Measurements from ENCODE around the gene PNPLA1.
A peak's percentile ranks its signal among the peaks of the same experiment; 100 is the strongest.

Gene PNPLA1

DNA sequence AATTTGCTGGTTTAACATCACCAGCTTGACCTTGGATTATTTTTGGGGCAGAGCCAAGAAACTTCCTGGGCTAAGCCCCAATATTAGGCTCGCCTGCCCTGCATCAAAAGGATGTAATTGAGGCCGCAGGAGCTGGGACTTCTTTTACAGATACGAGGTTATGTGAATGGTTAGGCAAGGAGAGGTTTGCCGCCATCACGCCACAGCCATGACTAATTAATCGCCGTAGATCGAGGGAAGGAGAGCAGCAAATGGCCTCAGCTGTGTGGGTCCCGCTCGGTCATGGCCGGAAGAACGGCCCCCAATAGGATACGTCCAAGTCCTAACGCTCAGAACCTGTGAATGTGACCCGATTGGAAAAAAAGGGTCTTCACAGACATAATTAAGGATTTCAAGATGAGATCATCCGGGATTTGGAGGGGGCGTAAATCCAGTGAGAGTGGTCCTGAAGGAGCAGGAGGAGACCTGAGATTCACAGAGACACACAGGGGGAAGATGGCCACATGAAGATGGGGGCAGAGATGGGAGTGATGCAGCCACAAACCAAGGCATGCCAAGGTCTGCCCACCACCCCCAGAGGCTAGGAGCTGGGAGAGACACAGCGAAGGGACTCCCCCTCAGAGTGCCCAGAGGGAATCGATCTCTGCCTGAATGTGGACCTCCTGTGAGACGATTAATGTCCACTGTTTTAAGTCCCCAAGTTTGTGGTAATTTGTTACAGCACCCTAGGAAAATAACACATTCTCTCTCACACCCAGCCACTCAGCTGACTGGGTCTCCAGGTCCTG is 76.8 kb downstream of the PNPLA1 start:
- no peak for DNase-seq (ENCODE audit: insufficient read length, low spot score)
- TF ChIP-seq TAF1 (IDR thresholded peaks at IDR 0.05; ENCODE audit: low read depth, low read length) (no peak), PAX5 (IDR thresholded peaks at IDR 0.05; ENCODE audit: insufficient read depth, low read length, severe bottlenecking) (no peak), POLR2A (IDR thresholded peaks at IDR 0.05; ENCODE audit: low read depth, low read length) (no peak), POU2F2 (IDR thresholded peaks at IDR 0.05; ENCODE audit: low read depth, low read length) (no peak), SPI1 (IDR thresholded peaks at IDR 0.05; ENCODE audit: low read depth, low read length) (no peak), POLR2AphosphoS5 (IDR thresholded peaks at IDR 0.05; ENCODE audit: low read depth, low read length) (no peak)
- no peak for FAIRE-seq

DNA sequence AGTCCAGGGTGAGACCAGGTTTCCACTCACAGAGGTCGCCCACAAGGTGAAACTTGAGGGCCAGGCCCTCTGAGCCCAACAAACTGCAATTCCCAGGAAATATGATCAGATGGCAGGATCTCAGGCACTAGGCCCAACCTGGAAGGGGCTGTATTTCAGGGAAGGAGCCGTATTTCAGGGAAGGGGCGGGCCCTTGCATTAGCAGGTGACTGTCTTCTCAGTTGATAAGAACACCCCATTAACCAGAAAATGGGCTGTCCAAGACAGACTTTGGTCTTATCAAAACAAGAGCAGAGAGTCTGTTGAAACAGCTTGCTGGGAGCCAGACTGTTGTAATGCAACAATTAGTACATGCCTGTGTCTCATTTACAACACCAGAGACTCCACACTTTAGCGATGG is 77.8 kb downstream of the PNPLA1 start:
- FAIRE-seq (no peak), DNase-seq (ENCODE audit: insufficient read length, low spot score) (no peak)

DNA sequence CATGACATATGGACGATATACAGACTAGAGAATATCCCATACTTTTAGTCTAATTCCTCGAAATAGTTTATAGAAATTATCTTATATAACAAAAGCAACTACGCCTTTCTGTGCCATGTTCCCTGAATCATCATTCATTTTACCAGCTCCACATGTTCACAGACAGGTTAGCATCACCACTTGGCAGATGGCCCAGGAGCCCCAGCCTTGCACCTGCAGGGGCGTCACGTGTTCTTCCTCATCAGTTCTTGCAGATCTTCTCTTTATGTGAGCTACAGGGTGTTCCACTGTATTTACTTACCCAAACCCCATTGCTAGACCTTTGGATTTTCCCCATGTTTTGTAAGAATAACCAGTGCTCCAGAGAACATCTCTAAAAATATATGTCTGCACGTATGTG is 79.4 kb downstream of the PNPLA1 start:
- FAIRE-seq (peak; percentile 61), DNase-seq (ENCODE audit: insufficient read length, low spot score) (no peak)
- no peak for TF ChIP-seq POLR2AphosphoS5 (IDR thresholded peaks at IDR 0.05; ENCODE audit: low read depth, low read length)
- no peak for TF ChIP-seq PAX5 (IDR thresholded peaks at IDR 0.05; ENCODE audit: insufficient read depth, low read length, severe bottlenecking)
- TF ChIP-seq POLR2A (IDR thresholded peaks at IDR 0.05; ENCODE audit: low read depth, low read length) = no peak
- no peak for TF ChIP-seq POU2F2 (IDR thresholded peaks at IDR 0.05; ENCODE audit: low read depth, low read length)
- TF ChIP-seq SPI1 (IDR thresholded peaks at IDR 0.05; ENCODE audit: low read depth, low read length) = no peak

More for the DNA sequence above, 77.8 kb downstream of the PNPLA1 start:
- TF ChIP-seq SPI1 (IDR thresholded peaks at IDR 0.05; ENCODE audit: low read depth, low read length) (no peak), POLR2A (IDR thresholded peaks at IDR 0.05; ENCODE audit: low read depth, low read length) (no peak), PAX5 (IDR thresholded peaks at IDR 0.05; ENCODE audit: insufficient read depth, low read length, severe bottlenecking) (no peak), TAF1 (IDR thresholded peaks at IDR 0.05; ENCODE audit: low read depth, low read length) (no peak), POU2F2 (IDR thresholded peaks at IDR 0.05; ENCODE audit: low read depth, low read length) (no peak), POLR2AphosphoS5 (IDR thresholded peaks at IDR 0.05; ENCODE audit: low read depth, low read length) (no peak)

- FAIRE-seq = no peak
These were observed 80.2 kb downstream of the PNPLA1 start for GRCh38 chr6:36350082-36350481.

GRCh38 chr6:36350681-36351571 is 81.1 kb downstream of the PNPLA1 start:
- DNase-seq (ENCODE audit: insufficient read length, low spot score) = no peak
- FAIRE-seq = no peak
- no peak for TF ChIP-seq PAX5 (IDR thresholded peaks at IDR 0.05; ENCODE audit: insufficient read depth, low read length, severe bottlenecking)
- no peak for TF ChIP-seq POU2F2 (IDR thresholded peaks at IDR 0.05; ENCODE audit: low read depth, low read length)
- TF ChIP-seq POLR2AphosphoS5 (IDR thresholded peaks at IDR 0.05; ENCODE audit: low read depth, low read length) = no peak
- no peak for TF ChIP-seq SPI1 (IDR thresholded peaks at IDR 0.05; ENCODE audit: low read depth, low read length)
- TF ChIP-seq TAF1 (IDR thresholded peaks at IDR 0.05; ENCODE audit: low read depth, low read length) = no peak
- no peak for TF ChIP-seq POLR2A (IDR thresholded peaks at IDR 0.05; ENCODE audit: low read depth, low read length)

More at GRCh38 chr6:36350082-36350481, 80.2 kb downstream of the PNPLA1 start:
- DNase-seq (ENCODE audit: insufficient read length, low spot score) = no peak
- TF ChIP-seq SPI1 (IDR thresholded peaks at IDR 0.05; ENCODE audit: low read depth, low read length) = no peak
- TF ChIP-seq POLR2A (IDR thresholded peaks at IDR 0.05; ENCODE audit: low read depth, low read length) = no peak
- TF ChIP-seq TAF1 (IDR thresholded peaks at IDR 0.05; ENCODE audit: low read depth, low read length) = no peak
- TF ChIP-seq POU2F2 (IDR thresholded peaks at IDR 0.05; ENCODE audit: low read depth, low read length) = no peak
- no peak for TF ChIP-seq POLR2AphosphoS5 (IDR thresholded peaks at IDR 0.05; ENCODE audit: low read depth, low read length)
- TF ChIP-seq PAX5 (IDR thresholded peaks at IDR 0.05; ENCODE audit: insufficient read depth, low read length, severe bottlenecking) = no peak

DNA sequence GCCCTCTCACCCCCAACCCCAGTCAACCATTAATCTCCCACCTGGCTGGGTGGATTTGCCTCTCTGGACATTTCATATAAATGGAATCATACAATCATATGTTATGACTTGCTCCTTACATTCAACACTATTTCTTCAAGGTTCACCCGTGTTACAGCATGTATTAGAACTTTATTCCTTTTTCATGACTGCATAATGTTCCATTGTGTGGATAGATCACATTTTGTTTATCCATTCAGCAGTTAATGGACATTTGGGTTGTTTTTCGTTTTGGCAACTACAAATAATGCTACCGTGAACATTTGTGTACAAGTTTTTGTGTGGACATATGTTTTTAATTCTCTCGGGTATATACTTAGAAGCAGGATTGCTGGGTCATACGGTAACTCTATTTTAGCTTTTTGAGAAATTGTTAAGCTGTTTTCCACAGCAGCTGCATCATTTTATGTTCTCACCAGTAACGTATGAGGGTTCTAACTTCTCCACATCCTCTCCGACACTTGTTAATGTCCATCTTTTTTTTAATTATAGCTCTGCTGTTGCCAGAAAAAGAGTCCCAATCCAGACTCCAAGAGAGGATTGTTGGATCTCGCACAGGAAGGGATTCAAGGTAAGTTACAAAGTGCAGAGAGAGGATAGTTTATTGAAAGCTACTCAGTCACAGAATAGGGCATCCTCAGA is 82.8 kb downstream of the PNPLA1 start:
- FAIRE-seq (no peak), DNase-seq (ENCODE audit: insufficient read length, low spot score) (no peak)
- TF ChIP-seq POLR2A (IDR thresholded peaks at IDR 0.05; ENCODE audit: low read depth, low read length) = no peak
- TF ChIP-seq SPI1 (IDR thresholded peaks at IDR 0.05; ENCODE audit: low read depth, low read length) = no peak
- TF ChIP-seq POLR2AphosphoS5 (IDR thresholded peaks at IDR 0.05; ENCODE audit: low read depth, low read length) = no peak
- no peak for TF ChIP-seq POU2F2 (IDR thresholded peaks at IDR 0.05; ENCODE audit: low read depth, low read length)
- TF ChIP-seq PAX5 (IDR thresholded peaks at IDR 0.05; ENCODE audit: insufficient read depth, low read length, severe bottlenecking) = no peak
- TF ChIP-seq TAF1 (IDR thresholded peaks at IDR 0.05; ENCODE audit: low read depth, low read length) = no peak

- DNase-seq (ENCODE audit: insufficient read length, low spot score) = no peak
- FAIRE-seq = no peak
These were observed 83.6 kb downstream of the PNPLA1 start for GRCh38 chr6:36353411-36353915.

DNA sequence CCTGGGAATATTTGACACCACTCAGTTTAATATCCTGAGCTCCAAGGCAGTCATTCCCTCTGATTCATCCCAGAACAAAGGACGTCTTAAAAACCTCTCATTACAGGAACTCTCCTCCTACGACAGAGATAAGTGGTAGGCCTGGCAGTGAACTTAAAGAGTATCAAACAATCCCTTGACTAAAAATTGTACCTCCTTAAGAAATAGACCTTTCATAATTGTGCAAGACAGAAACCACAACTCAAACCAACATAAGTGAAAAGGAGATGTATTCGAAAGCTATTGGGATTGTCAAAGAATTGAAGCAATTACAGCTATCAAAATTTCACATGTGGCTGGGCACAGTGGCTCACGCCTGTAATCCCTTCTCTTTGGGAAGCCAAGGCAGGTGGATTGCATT is 86.0 kb downstream of the PNPLA1 start:
- no peak for DNase-seq (ENCODE audit: insufficient read length, low spot score)

More at GRCh38 chr6:36353411-36353915, 83.6 kb downstream of the PNPLA1 start:
- TF ChIP-seq POU2F2 (IDR thresholded peaks at IDR 0.05; ENCODE audit: low read depth, low read length) (no peak), PAX5 (IDR thresholded peaks at IDR 0.05; ENCODE audit: insufficient read depth, low read length, severe bottlenecking) (no peak), TAF1 (IDR thresholded peaks at IDR 0.05; ENCODE audit: low read depth, low read length) (no peak)

DNA sequence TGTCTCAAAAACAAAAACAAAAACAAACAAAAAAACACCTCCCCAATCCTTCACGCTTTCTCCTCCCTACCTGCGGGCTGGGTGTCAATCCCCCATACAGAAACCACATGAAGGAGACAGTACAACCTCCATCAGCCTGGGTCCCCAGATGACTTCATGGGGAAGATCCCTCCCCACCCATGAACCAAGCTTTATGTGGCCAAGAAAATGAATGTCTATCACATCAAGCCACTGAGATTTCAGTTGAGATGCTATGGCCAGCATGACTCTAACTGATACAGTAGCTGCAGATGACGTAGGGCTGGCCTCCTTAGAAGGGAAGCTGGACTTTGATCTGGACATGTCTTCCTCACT is 88.0 kb downstream of the PNPLA1 start:
- no peak for DNase-seq (ENCODE audit: insufficient read length, low spot score)
- FAIRE-seq = no peak
- TF ChIP-seq PAX5 (IDR thresholded peaks at IDR 0.05; ENCODE audit: insufficient read depth, low read length, severe bottlenecking) (no peak), POU2F2 (IDR thresholded peaks at IDR 0.05; ENCODE audit: low read depth, low read length) (0 out of 2 replicates have a peak, but pooled peaks have one; percentile 47)

More for the DNA sequence above, 86.0 kb downstream of the PNPLA1 start:
- no peak for FAIRE-seq
- TF ChIP-seq POLR2A (IDR thresholded peaks at IDR 0.05; ENCODE audit: low read depth, low read length) = no peak

Data from GM12891 (cell line).